Lower lobe of right lung (tissue), 2 donors: ENCODE data around the gene ADGRL3. TPM values are rescaled to one million over a fixed set of nuclear protein-coding genes. Genes with fewer than 3 reads are reported as not detected.

Experiments
- ATAC-seq, 2 donors: fragments of 200-7000 bp; cut with Tn5 transposase; one replicate each; pipeline ENCODE4 v1.9.1; 2020 to 2022; ENCODE audit warnings: mild to moderate bottlenecking in 2 of 2, moderate library complexity in 2 of 2
- DNase-seq: peaks from one replicate; pipeline ENCODE4 v3.0.0-alpha.2; 2020
- H3K27ac ChIP-seq: fragments of 200-600 bp; one replicate; pipeline ENCODE4 v1.8.0; 2022
- H3K27me3 ChIP-seq: fragments of 200-600 bp; one replicate; pipeline ENCODE4 v1.8.0; 2022; ENCODE audit warnings: low read depth
- H3K36me3 ChIP-seq: fragments of 200-600 bp; one replicate; pipeline ENCODE4 v1.8.0; 2022; ENCODE audit warnings: mild to moderate bottlenecking
- H3K4me1 ChIP-seq: fragments of 200-600 bp; one replicate; pipeline ENCODE4 v1.8.0; 2022
- H3K4me3 ChIP-seq: fragments of 200-600 bp; one replicate; pipeline ENCODE4 v1.8.0; 2022; ENCODE audit warnings: mild to moderate bottlenecking
- H3K9me3 ChIP-seq: fragments of 200-600 bp; one replicate; pipeline ENCODE4 v1.8.0; 2022
- CTCF ChIP-seq: fragments of 200-600 bp; IDR thresholded peaks from one replicate; pipeline ENCODE4 v1.8.0; 2022; ENCODE audit warnings: antibody characterized with exemption, mild to moderate bottlenecking
- intact Hi-C: fragments of 100-400 bp; cut with DNase I; formaldehyde crosslinking; loops from one replicate; pipeline ENCODE4 v1.11.0; 2022
- total RNA-seq: library from RNA; stranded (reverse); fragmentation: NEBNext Ultra II Directional; extraction: Animal tissue kit (Norgen Biotek cat#: 25700); gene quantifications from one replicate; pipeline ENCODE4 v1.2.1, GENCODE V29; 2021
- donor health status: DM: no; HTN: yes; CAD: no; lungs with severe emphysema.

Gene ADGRL3
- total RNA-seq, 1 donor from 2014 or later = 6.0 TPM

GRCh38 chr4:61924131-61924530 is 724.0 kb downstream of the ADGRL3 start:
- no peak for TF ChIP-seq CTCF
- H3K27ac ChIP-seq = no peak overlapping the region
- H3K36me3 ChIP-seq = no peaks in the 10 kb centered on the region
- no peak overlapping the region for H3K4me3 ChIP-seq
- H3K4me1 ChIP-seq = peaks cover 8% of the 10 kb centered on the region
- H3K9me3 ChIP-seq = no peaks in the 10 kb centered on the region
- DNase-seq (no peak), ATAC-seq (no peak)
- intact Hi-C loops = no loop called here
- H3K27me3 ChIP-seq = no peaks in the 10 kb centered on the region

- ATAC-seq = no peak
- H3K4me1 ChIP-seq = no peaks in the 10 kb centered on the region
- DNase-seq = no peak
- no peaks in the 10 kb centered on the region for H3K27me3 ChIP-seq
- intact Hi-C loops = no loop called here
- H3K36me3 ChIP-seq = no peaks in the 10 kb centered on the region
- TF ChIP-seq CTCF = no peak
- H3K4me3 ChIP-seq = no peak overlapping the region
- H3K9me3 ChIP-seq = no peaks in the 10 kb centered on the region
- no peak overlapping the region for H3K27ac ChIP-seq
Observed at GRCh38 chr4:61933527-61933926, 733.4 kb downstream of the ADGRL3 start.

- H3K27me3 ChIP-seq = no peaks in the 10 kb centered on the region
- no peak for TF ChIP-seq CTCF
- H3K9me3 ChIP-seq = no peaks in the 10 kb centered on the region
- H3K36me3 ChIP-seq = no peaks in the 10 kb centered on the region
- no peak overlapping the region for H3K27ac ChIP-seq
- ATAC-seq = no peak
- no peak overlapping the region for H3K4me3 ChIP-seq
- DNase-seq = no peak
- no peaks in the 10 kb centered on the region for H3K4me1 ChIP-seq
- intact Hi-C loops = no loop called here
Observed at GRCh38 chr4:61934198-61934597, 734.1 kb downstream of the ADGRL3 start.

- TF ChIP-seq CTCF = no peak
- Histone ChIP-seq H3K4me3 (no peak overlapping the region), H3K27ac (no peak overlapping the region), H3K27me3 (no peaks in the 10 kb centered on the region), H3K9me3 (no peaks in the 10 kb centered on the region), H3K4me1 (no peaks in the 10 kb centered on the region), H3K36me3 (no peaks in the 10 kb centered on the region)
- no peak for ATAC-seq
- DNase-seq = no peak
- intact Hi-C loops = no loop called here
Observed at GRCh38 chr4:61938250-61938846, 738.2 kb downstream of the ADGRL3 start.

- intact Hi-C loops = no loop called here
- Histone ChIP-seq H3K36me3 (no peaks in the 10 kb centered on the region), H3K27me3 (no peaks in the 10 kb centered on the region), H3K9me3 (no peaks in the 10 kb centered on the region), H3K27ac (no peak overlapping the region), H3K4me3 (no peak overlapping the region), H3K4me1 (no peaks in the 10 kb centered on the region)
- DNase-seq (no peak), ATAC-seq (no peak)
- no peak for TF ChIP-seq CTCF
Observed at GRCh38 chr4:61950625-61951024, 750.5 kb downstream of the ADGRL3 start.
